IPS DF 4.7 (cell line): ENCODE data around the gene MRAS.
"Not testable (repeated sequence)": the region's sequence is repeated elsewhere in the genome, so short reads cannot be mapped to it uniquely, and the experiment has no call there.

Experiments used
- DNase-seq: peaks from one replicate; pipeline ENCODE4 v3.0.0-alpha.2; 2013; ENCODE audit warnings: low spot score; ENCODE audit errors: extremely low read depth

Gene MRAS

DNA sequence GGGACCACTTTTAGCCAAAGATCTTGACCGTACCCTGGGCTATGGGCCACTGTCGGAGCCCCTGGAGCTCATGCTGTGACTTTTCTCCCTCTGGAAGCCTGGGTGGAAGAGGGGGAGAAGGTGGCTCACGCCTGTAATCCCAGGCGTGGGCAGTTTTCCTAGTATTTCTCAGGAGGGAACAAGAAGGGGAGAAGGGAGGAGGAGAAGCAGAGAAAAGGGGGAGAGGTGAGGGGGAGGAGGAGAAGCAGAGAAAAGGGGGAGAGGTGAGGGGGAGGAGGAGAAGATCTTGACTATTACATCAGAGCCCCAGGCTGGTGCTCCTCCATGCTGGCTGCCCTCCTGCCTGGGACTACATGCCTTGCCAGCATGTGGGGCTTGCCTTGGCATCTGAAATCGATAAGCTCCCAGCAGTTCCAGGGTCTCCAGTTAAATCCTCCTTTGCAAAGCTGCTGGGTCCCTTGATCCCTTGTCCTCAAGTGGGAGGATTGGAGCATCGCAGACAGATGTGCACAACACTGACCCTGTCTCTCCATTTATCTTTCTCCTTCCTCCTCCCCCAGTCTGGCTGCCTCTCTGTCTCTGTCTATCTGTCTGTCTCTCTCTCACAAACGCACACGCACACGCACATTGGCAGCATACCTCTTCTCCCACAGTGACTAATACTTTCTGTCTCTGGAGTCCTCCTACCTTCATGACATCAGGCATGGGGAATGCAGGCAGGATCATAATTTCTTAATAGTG lies 41.6 kb downstream of the MRAS start:
- DNase-seq: no peak

DNA sequence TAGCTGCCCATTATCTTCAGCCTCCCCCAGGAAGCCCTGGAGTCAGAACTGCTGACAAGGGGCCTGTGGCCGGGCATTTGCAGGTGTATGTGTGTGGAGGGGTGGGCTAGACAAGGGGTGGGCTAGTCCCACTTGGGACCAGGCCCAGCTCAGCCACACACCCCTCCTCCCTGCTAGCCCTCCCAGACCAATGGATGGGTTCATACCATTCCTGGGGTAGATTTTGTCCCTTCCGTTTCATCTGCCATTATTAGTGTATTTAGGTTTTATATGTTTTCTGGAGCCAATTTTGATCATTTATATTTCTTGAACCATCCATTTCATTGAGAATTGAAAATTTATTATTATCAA lies 42.2 kb downstream of the MRAS start:
- DNase-seq: no peak

DNA sequence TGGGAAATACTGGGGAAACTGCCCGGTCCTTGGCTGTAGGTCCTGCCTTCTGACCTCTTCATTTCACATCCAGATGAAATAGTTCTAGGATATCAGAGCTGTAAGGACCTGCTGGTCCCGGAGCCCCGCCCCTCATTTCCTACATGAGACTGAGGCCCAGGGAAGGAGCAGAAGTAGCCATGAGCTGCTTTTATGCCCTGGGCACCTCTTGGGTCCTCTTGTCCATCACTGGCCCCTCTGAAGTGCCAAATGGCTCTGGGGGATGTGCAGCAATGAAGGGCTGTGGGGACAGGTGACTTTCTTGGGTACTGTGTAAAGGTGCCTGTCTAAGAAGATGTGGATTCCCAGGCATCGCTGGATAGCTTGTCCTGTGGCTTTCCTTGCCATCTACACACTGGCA lies 45.8 kb downstream of the MRAS start:
- no peak for DNase-seq

DNA sequence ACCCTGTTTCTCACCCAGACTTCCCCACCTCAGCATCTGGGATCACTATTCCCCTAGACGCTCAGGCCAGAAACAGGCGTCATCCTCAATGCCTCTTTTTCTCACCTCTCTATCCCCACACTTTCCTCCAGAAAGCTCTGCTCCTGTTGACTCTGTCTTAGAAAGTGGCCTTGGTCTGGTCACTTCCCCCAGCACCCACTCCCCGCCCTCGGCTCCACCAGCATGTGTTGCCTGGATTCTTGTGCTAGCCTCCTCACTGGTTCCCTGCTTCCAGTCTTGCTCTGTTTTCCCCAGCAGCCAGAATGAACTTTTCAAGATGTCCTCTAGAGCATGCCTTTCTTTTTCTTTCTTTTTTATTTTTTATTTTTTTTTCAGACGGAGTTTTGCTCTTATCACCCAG lies 46.3 kb downstream of the MRAS start:
- DNase-seq: no peak

DNA sequence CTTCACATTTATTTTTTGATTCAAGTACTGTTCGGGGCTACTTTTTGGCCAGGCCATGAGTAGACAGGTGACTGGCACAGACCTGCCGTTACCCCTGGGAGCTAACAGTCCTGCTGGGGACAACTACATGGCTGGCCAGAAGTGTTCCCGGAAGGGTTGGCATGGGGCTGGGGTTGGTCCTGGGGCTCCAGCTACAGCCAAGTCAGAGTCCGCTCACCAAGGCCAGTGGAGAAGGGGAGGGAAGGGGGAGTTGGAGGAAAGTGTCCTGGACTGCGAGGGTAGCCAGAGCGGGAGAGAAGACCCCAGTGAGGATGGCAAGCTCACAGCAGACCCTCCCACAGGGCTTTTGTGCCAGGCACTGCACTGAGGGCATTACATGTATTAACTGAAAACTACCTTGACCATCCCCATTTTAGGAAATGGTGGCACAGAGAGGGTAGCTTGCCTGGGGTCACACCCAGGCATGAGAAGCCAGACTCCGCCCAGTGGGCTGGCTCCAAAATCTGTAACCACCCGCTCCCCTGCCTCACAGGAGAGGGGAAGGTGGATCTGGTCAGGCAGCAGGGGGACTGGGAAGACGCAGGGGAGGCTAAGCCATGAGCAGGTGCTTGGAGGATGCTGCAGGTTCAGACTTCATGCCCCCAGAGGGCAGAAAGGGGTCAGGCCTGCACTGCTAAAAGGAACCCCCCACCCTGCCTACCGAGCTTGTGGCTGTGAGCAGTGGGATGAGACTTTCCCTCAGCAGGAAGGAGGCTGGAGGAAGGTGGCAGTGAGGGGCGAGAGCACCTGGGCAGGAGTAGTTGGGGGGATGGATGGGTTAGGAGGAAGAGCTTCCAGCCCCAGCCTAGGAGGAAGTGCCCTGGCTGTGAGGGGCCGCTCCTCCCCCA lies 47.7 kb downstream of the MRAS start:
- DNase-seq: no peak

DNA sequence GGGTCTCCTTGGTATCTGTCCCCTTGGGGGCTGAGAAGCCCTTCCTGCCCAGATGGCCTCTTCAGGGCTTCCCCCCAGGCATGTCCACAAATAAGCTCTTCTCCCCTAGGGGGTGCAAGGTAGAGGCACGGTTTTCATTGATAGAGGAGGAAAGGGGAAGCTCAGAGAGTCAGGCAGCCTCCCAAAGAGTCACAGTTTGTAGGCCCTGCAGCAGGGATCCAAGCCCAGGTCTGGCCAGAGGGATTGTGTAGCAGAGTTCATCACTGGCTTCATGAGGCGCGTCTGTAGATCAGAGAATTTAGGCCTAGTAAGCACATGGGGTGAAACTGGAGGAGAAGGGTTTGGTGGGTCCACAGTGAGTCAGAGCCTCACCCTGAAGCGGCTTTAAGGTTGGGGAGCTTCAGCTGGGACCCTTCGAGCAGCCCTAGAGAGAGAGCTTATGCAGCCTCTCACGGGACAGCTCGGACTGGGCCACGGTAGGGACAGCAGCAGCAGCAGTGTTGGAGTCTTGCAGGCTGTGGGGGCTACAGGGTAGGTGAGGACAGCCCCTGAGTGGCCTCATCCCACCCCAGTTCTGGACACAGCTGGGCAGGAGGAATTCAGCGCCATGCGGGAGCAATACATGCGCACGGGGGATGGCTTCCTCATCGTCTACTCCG lies 48.5 kb downstream of the MRAS start:
- DNase-seq: no peak

DNA sequence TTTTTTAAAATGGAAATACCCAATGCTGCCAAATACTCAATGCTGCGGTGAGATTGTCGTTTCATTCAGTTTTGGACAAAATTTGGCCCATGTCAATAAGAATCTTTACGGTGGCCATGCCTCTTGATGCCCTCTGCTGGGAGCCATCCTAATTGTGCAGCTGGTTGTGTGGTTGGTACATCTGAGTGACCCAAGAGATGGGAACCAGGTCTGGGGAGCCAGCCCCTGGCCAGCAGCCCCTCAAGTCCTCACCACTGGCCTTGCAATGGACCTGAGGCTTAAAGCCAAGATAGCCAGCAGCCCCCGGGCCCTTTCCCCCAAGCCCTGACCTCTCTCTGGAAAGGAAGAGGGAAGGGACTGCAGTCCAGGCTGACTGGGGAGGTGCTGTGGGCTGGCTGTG lies 49.6 kb downstream of the MRAS start:
- no peak for DNase-seq

DNA sequence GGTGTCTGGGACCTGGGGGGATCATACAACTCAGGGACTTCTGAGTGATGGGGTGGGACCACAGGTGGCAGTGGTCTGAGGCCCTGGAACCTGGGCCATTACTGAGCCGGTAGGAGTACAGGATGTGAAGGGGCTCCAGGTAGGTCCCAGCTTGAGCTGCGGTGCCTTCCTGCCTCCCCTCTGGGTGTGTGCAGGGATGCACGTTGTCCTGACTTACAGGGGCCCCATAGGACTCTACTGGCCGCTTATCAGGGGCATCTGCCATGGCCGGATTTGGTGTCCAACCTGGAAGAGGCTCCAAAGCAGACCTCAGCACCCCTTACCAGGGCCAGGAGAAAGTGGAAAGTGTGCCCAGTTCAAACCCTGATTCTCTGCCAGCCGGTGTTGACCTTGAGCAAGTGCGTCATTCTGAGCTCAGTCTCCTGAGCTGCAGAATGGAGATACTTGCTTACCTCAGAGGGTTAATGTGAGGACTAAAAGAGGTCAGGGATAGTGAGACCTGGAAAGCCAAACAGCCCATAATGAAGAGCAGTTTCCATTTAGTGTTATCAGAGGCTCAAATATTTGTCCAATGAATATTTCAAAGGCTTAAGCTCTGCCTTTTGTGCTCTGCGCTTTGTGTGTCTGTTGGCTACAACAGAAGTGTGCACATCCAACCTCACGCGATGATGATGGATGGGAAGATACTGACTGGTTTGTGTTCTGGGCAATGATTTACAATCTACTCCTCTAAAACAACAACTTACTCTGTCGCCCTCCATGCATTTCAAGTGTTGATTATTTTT lies 50.6 kb downstream of the MRAS start:
- DNase-seq: no peak

DNA sequence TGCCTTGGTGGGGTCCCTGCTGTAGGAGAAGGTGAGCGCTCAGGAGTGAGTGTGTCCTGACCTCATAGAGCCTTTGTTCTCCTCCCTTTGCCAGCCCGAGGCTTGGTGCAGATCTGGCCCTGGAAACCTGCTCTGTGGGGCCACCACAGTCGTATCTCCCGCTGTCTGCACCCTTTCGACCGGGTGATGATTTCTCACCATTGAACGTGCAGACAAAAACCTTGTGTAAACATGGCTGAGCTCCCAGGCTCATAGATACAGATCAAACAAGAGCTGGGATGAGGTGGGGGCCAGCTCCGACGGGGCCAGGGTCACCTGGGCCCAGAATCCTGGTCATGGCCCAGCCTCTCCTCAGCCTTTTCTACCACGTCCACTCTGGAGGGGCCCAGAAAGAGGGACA lies 51.4 kb downstream of the MRAS start:
- no peak for DNase-seq

DNA sequence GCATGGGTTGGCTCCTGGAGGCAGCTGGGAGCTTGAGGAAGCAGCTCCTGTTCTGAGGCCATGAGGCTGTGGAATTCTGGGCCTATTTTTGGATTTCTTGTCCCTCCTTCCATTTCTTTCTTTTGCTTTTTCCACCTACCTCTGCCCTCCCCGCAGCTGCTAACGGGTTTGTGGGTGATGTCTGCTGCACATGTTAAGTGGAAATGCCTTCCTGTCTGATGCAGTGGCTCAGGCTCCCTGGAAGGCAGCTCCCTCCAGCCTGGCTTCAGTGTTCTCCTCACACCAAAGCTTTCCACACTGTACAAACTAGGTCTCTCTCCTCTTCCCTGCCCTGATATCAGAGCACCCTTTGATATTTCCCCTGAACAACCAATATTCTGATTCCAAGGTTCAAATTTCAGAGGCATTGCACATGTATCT lies 52.3 kb downstream of the MRAS start:
- DNase-seq: no peak

DNA sequence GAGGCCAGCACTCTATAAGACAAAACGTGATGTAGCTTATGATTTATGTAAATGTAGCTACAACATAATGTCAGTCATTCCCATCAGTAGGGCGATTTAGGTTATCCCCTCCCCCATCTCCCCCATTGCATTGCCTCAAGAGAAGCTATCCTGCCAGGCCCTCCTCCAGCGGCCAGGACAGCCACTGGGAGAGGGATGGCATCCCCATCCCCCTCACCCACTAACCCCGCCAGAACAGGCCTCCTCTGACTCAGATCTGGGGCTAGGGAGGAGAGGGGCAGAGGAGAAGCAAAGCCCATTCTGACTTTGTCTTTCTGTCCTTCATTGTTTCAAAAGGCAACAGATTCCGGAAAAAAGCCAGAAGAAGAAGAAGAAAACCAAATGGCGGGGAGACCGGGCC lies 53.5 kb downstream of the MRAS start:
- no peak for DNase-seq

DNA sequence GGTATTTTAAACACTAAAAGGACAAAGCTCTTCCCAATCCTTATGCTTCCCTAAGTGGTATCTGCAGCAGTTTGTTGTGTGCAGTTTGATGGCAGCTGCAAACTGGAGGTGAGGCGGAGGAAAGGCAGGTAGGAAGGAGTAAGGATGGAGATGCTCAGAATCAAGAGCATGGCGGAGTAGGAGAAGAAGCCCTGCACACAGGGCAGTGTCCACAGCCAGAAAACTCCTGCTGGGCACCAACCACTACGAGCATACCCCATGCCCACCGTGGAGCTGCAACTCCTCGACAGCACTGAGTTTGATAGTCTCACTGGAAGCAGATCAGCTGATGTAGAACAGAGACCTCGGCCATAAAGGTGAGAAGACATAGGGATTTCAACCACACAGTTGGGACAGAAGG lies 55.7 kb downstream of the MRAS start:
- DNase-seq: no peak

DNA sequence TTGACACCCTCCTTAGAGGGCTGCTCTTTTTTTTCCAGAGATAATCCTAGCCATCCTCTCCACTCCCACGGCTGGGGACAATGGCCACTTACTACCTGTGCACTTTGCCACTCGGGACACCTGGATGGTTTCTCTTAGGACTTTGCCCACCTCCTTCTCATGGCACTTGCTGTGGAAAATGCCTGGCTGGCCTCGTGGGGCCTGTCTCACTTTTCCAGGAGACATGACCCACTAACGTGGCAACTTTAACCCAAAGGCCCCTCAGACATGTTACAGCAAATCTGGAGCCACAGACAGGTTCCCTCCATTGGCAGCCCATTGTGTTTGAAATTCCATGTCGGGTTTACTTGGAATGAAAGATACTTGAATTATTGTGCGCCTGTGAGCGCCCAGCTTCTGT lies 56.6 kb downstream of the MRAS start:
- no peak for DNase-seq

DNA sequence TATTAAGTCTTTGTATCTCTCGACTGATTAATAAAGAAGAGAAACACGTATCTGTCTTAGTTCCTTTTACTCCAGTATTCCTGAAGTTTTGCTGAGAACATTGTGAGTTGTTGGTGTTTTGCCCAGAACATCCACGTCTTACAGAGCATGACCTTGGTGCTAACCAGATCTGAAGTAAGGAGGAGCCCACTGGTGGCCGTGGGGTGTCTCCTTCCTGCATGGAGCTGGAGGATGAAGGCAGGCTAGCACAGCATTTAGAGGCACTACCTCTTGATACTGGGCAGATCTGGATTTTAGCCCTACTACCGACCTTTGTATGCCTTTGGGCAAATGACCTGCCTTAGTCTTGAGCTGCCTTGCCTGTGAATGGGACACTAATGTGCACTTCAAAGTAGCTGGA lies 57.1 kb downstream of the MRAS start:
- DNase-seq: no peak

DNA sequence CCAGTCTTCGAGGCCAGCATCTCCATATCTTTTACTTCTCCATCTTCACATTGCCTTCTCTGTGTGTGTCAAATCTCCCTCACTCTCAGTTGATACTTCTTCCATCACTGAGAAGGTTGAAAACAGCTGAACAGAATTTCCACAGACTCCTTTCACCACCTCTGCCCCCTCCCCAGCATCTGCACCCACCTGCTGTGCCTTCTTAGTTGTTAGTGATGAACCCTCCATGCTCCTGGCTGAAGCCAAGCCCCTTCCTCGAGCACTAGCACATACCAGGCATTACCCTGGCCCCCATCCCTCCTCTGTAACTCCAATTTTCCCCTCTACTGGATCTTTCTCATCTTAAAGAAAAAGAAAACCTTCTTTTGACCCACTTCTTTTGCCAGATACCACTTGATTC lies 58.2 kb downstream of the MRAS start:
- no peak for DNase-seq

DNA sequence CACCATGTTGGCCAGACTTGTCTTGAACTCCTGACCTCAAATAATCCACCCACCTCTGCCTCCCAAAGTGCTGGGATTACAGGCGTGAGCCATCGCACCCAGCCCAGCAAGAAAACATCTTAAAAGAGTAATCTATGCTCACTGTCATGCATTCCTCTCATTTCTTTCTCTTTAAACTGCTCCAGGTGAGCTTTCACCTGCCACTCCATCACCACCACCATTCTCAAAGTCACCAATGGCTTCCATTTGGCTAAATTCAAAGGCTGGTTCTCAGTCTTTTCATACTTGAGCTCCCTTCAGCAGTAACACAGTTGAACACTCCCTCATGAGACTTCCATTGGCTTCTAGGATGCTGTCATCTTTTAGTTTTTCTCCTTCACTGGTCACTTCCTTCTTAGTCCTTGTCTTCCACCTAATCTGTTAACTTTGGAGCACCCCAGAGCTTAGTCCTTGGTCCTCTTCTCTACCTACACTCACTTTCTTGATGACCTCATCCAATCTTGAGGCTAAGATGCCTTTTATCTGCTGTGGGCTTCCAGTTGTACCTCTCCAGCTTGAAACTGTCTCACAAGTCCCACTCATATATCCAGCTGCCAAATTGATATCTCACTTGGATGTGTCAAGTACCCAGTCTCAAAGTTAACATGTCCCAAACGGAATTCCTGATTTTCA lies 59.0 kb downstream of the MRAS start:
- no peak for DNase-seq

DNA sequence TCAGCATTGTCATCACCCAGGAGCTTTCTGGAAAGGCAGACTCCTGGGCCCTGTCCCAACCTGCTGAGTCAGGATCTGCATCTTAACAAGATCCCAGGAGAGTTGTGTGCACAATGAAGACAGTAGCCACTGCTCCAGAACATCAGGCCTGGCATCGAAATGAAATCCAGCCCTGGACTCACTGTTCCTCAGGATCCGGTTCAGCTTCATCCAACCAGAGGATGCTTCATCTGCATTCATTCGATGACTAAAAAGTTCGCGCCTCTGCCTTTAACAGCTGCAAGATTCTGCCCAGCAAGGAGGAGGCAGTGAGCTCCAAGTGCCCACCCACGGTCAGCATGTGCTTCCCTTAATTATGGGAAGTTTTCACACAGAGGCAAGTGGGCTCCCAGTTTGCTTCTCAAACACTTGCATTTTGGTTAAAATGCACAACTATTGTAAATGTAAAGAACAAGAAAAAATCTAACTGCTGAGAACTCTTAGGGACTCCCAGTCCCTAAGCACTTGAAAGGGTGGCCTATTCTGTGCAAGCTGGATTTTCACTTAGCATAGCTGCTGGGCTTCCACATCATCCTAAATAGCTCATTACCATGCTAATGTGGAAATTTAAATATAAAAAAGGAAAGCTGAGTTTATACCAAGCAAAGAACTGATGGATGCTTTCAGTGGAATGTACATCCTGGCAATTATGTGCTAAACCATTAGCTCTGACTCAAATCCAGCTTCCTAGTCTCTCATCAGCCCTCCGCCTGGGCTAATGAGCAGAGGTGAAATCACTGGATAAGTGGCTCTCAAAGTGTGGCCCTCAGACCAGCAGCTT lies 60.6 kb downstream of the MRAS start:
- peak; percentile 71 for DNase-seq

DNA sequence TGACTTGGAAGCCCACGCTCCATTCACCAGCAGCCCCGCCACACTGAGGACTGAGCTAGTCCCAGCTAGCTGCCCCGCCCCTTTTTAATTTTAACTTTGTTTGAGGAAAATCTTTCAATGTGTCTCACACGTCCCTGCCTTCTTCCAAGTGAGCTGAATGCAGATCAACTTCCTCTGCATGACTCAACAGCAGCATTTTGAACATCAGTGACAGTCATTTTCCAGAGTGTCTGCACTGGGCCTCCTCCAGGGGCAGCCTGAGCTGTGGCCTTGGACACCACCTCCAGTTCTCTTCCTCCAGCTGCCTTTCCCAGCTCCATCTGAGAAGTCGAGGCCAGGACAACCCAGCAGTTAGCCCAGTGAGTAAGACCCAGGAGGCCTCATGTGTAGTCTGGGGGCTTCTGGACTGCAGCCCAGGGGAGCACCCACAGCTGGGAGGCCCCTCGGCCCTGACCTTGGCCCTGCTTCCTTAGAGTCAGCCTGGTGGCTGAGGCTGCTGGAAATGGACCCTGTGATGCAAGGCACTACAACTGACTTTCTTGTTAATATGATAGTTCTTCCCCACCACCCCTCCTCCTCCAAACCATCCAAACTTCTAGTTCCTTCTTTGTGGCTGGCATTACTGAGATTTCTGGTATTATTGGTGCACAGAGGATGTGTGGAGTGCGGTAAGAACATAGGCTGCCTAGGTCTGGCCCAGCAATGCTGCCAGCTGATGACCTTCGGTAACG lies 64.6 kb downstream of the MRAS start:
- DNase-seq: no peak

DNA sequence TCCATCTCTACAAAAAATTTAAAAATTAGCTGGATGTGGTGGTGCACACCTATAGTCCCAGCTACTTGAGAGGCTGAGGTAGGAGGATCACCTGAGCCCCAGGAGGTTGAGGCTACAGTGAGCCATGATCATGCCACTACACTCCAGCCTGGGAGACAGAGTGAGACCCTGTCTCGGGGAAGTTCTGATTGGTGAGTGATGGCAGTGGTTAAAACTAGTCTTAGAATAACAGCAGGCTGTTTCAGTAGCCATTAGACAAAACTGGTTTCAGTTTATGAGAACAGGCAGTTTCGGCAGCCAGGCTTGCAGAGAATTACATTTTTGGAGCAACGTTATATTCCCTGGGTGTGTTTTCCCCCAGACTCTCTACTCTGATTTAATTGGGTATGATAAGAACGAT lies 67.9 kb downstream of the MRAS start:
- not testable (repeated sequence) for DNase-seq
